HG02938 (cell line): Measurements from ENCODE around the gene SYCP2.
"Not testable (repeated sequence)": the region's sequence is repeated elsewhere in the genome, so short reads cannot be mapped to it uniquely, and the experiment has no call there.

ENCODE experiments used
- ATAC-seq: cut with Tn5 transposase; IDR thresholded peaks from one replicate; pipeline ENCODE4 v1.9.1; 2021; ENCODE audit warnings: mild to moderate bottlenecking, moderate library complexity; ENCODE audit not compliant: unreplicated experiment

SYCP2 gene

DNA sequence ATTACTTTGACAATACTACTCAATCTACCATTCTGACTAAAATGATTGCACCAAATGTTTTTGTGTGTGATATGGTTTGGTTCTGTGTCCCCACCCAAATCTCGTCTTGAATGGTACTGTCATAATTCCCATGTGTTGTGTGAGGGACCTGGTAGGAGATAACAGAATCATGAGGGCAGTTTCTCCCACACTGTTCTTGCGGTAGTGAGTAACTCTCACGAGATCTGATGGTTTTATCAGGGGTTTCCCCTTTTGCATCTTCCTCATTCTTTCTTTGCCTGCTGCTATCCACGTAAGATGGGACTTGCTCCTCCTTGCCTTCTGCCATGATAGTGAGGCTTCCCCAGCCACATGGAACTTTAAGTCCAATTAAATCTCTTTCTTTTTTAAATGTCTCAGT, 20.8 kb downstream of the SYCP2 start:
- no peak for ATAC-seq

DNA sequence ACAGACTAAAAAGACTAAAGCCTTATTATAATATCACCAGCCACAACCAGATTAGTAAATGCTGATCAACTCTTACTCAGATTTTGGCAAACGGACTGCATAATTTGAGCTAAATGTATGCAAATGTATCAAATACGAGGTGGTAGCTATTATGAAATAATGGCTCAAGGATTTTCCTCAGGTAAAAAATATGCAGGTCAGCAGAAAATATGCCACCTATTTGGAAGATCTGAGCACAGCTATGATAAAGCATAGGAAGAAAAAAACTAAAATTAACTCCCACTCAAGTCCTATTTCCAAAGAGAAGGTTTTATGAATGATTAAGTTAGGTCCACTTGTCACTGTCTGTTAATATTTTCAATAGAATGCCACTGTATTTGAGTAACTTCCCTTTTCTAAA, 22.4 kb downstream of the SYCP2 start:
- no peak for ATAC-seq

DNA sequence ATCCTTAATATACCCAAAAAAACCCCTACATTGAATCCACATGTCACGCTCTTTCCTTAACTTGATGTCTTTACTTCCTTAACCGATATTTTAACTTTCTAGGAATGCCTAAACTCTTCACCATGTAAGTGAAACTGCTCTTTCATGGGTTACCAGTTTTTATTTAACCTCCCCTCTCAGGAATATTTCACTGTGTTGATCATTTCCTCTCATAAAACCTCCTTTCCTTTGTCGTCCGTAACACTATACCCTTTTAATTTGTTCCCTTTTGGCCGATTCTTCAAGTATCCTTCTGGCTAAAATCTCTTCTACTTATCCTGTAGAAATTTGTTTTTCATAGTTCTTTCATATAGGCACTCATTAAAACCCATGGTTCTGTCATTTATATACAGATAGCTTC, 24.6 kb downstream of the SYCP2 start:
- no peak for ATAC-seq

GRCh38 chr20:59903621-59904020, 29.8 kb downstream of the SYCP2 start:
- ATAC-seq: no peak

DNA sequence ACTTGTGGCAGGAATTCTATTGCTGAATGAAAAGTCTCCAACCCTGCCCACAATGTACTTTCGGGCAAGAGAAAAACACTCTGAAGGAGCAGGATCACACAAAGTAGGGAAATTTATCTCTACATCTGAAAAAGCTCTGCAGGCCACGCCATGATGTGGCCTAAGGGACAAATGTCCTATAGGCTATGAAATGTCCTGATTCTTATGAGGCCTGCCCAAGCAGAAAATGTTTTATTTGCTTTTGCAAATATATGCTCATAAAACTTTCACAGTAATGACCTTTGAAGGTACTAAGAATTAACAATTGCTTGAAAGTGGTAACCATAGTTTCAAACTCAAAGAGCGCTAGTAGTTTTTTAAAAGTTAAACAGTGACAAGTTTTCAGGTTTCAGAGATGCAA, 31.0 kb downstream of the SYCP2 start:
- ATAC-seq: no peak

- ATAC-seq: no peak
Observed at GRCh38 chr20:59895908-59896307, 37.5 kb downstream of the SYCP2 start.

DNA sequence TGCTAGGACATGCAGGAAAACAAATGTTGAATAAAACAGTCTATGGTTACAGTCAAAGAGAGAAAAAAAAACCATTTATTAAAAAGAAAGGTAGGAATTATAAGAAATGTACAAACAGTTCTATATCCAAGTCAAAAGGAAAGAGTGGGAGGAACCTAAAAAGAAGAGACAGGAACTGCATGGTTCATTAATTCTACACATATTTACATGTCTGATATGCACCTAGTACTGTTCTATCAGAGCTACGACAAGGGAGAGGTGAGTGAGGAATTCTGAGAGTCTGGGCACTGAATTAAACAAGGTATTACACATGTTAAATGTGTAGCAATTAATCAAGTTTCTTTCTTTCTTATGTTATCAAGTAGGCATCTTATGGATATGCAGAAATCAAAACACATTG, 41.9 kb downstream of the SYCP2 start:
- ATAC-seq: no peak

GRCh38 chr20:59890035-59890434, 43.4 kb downstream of the SYCP2 start:
- ATAC-seq: not testable (repeated sequence)

- no peak for ATAC-seq
Observed at GRCh38 chr20:59888050-59888449, 45.4 kb downstream of the SYCP2 start.

DNA sequence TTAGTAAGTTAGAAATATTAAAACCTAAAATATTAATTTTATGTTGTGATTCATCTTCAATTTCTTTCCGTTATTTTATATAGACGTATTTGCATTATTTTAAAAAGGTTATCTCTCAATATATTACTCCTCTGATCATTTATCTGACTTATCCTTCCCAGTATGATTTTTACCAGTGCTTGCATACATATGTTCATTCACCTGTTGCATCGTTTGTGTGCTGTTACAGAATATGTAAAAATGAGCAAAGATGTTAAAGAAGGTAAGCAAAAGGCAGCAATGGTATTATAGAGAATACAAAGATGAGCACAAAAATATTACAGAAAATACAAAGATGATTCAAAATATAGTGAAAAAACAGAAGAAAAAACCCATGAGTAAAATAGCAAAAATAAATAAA, 48.9 kb downstream of the SYCP2 start:
- ATAC-seq: no peak

DNA sequence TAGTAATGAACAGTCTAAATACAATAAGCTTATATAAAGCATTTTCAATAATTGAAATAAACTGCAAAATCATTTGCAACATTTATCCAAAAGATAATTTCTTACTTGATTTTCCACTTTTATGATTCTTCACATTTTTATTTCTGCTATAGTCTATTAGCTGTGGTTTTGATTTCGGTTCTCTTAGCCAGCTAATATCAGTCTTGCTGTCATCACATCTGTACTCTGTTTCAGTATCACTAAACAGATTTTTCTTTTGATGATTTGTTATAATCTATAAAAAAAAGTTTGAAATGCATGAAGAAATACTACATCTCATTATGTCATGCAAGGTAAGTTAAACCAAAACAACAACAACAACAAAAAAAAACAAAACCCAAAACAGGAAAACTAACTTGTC, 53.2 kb downstream of the SYCP2 start:
- no peak for ATAC-seq

GRCh38 chr20:59873409-59873808, 60.0 kb downstream of the SYCP2 start:
- no peak for ATAC-seq

GRCh38 chr20:59871096-59871495, 62.3 kb downstream of the SYCP2 start:
- no peak for ATAC-seq

DNA sequence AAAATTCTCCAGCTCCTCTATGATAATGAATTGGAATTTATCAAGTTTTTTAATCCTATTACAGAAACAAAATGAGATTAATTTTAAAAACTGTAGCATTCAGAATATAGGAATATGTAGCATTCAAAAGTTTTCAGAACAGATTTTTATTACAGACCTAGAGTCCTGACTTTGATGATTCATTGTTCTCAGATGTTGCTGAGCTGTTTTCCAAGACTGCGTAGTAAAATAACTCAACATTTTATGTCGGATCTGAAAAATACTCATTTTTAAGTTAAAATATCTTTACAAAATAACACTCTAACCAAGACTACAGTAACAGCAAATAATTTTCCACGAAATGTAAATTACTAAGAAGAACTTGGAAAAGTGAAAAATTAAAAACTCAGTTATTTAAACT, 67.1 kb downstream of the SYCP2 start:
- no peak for ATAC-seq

GRCh38 chr20:59864726-59865125, 68.7 kb downstream of the SYCP2 start:
- no peak for ATAC-seq

DNA sequence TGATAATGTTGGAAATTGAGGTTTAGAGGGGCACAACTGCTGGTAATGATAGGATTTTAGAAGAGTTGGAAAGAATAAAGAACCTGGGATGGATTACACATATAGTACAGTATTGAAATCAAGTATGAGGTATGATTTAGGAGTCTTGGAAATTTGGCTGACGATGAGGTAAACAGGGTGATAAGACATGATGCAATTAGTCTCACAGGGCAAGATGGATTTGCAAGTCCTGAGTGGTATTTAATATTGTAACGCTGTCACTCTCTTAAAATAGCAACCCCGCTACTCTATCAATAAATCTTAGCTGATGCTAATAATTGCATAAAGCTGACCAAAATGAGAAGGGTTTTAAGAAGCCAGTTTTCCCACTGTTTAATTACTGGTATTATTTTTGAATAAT, 70.4 kb downstream of the SYCP2 start:
- no peak for ATAC-seq

DNA sequence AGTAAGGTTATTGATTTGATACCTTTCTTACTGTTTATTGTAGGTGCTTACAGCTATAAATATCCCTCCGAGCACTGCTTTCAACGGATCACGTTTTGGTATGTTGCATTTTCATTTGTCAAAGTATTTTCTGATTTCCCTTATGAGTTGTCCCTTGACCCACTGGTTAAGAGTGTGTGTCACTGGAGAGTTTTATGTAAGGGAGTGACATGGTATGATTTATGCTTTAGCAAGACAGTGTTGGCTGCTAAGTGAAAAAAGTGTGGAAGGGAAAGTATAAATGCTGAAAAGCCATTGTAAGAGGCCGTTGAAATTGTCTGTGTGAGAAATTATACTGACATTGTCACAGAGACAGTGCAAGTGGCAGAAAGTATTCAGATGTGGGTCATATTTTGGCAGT, 72.0 kb downstream of the SYCP2 start:
- ATAC-seq: no peak

- no peak for ATAC-seq
Observed at GRCh38 chr20:59858425-59858824, 75.0 kb downstream of the SYCP2 start.

DNA sequence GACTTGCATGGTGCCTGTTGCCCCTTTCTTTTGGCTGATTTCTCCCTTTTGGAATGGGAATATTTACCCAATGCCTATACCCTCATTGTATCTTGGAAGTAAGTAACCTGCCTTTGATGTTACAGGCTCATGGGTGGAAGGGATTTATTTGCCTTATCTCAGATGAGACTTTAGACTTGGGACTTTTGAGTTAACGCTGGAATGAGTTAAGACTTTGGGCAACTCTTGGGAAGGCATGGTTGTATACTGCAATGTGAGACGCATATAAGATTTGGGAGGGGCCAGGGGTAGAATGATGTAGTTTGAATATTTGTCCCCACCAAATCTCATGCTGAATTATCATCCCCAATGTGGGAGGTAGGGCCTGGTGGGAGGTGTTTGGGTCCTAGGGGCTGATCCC, 75.5 kb downstream of the SYCP2 start:
- no peak for ATAC-seq

DNA sequence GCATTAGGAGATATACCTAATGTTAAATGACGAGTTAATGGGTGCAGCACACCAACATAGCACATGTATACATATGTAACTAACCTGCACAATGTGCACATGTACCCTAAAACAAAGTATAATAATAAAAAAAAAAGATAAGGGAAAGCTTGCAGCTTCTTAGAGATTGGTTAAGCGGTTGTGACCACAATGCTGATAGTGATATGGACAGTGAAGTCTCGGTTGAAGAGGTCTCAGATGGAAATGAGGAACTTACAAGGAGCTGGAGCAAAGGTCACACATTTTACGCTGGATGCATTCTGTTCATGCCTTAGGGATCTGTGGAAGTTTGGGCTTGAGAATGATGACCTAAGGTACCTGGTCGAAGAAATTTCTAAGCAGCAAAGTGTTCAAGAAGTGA, 76.5 kb downstream of the SYCP2 start:
- ATAC-seq: not testable (repeated sequence)

- ATAC-seq: not testable (repeated sequence)
Observed at GRCh38 chr20:59856526-59856925, 76.9 kb downstream of the SYCP2 start.

GRCh38 chr20:59850018-59850641, 83.3 kb downstream of the SYCP2 start:
- ATAC-seq: no peak

DNA sequence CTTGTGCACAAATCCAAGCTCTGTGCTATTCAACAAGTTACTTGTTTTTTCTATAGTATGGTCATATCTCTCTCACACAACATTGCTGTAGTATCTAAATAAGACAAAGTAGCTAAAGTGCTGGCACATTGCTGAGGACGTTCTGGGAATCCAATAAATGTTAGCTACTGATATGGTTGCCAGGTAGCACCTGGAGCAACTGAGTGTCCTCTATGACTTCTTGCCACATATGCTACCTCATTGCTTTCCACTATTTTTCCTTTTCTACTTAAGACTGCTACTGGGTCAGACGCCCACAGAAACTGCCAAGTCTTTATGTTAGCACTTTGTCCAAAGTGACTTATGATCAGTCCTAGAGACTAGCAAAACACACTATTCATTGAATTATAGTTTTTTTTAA, 85.3 kb downstream of the SYCP2 start:
- ATAC-seq: no peak
